ENCODE measurements around the gene PLVAP.

DNA sequence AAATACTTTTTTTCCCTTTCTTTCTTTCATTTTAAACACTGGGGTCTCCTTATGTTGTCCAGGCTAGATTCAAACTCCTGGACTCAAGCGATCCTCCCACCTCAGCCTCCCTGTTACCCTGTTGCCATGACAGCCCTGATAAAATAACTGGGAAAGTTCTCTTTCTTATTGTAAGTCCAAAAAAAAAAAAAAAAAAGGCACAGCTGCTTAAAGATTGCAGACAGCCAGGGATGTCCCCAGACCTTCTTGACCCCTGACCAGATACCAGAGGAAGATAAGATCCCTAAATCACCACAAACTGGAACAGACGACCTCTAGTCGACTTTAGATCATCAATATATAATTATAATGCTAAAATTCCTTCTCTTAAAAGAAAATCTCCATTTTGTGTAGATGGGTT, 41.6 kb upstream of the PLVAP start:
- TF ChIP-seq POLR2A (IDR thresholded peaks at IDR 0.05; ENCODE audit: low read length), result no peak
- TF ChIP-seq, protein P1, sequence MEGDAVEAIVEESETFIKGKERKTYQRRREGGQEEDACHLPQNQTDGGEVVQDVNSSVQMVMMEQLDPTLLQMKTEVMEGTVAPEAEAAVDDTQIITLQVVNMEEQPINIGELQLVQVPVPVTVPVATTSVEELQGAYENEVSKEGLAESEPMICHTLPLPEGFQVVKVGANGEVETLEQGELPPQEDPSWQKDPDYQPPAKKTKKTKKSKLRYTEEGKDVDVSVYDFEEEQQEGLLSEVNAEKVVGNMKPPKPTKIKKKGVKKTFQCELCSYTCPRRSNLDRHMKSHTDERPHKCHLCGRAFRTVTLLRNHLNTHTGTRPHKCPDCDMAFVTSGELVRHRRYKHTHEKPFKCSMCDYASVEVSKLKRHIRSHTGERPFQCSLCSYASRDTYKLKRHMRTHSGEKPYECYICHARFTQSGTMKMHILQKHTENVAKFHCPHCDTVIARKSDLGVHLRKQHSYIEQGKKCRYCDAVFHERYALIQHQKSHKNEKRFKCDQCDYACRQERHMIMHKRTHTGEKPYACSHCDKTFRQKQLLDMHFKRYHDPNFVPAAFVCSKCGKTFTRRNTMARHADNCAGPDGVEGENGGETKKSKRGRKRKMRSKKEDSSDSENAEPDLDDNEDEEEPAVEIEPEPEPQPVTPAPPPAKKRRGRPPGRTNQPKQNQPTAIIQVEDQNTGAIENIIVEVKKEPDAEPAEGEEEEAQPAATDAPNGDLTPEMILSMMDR (IDR thresholded peaks at IDR 0.05), result no peak
- TF ChIP-seq JUNB (IDR thresholded peaks at IDR 0.05), result no peak
- TF ChIP-seq, protein P2, sequence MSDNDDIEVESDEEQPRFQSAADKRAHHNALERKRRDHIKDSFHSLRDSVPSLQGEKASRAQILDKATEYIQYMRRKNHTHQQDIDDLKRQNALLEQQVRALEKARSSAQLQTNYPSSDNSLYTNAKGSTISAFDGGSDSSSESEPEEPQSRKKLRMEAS (IDR thresholded peaks at IDR 0.05), result no peak
- no peak for TF ChIP-seq CEBPB (IDR thresholded peaks at IDR 0.05)
- no peak for TF ChIP-seq MYC (IDR thresholded peaks at IDR 0.05; ENCODE audit: borderline replicate concordance, low read length)
- TF ChIP-seq, protein P3, sequence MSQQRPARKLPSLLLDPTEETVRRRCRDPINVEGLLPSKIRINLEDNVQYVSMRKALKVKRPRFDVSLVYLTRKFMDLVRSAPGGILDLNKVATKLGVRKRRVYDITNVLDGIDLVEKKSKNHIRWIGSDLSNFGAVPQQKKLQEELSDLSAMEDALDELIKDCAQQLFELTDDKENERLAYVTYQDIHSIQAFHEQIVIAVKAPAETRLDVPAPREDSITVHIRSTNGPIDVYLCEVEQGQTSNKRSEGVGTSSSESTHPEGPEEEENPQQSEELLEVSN (IDR thresholded peaks at IDR 0.05; ENCODE audit: borderline replicate concordance, low read depth), result no peak
- TF ChIP-seq RFX5 (IDR thresholded peaks at IDR 0.05), result no peak
- TF ChIP-seq RNF2 (IDR thresholded peaks at IDR 0.05; ENCODE audit: borderline replicate concordance, low read depth), result no peak
